Fibroblast of villous mesenchyme (primary cell): Measurements from ENCODE around the gene EDIL3. TPM values are rescaled to one million over a fixed set of nuclear protein-coding genes. Genes with fewer than 3 reads are reported as not detected.

Experiments
- DNase-seq: peaks from one replicate; pipeline ENCODE4 v3.0.0-alpha.2; 2010; ENCODE audit warnings: low read depth
- H3K4me3 ChIP-seq: 2 replicates; pipeline ENCODE4 v1.5.1; 2011; ENCODE audit warnings: low read depth, mild to moderate bottlenecking, low read length
- total RNA-seq: library from RNA; depleted of rRNA; stranded (reverse); fragments of >200 nt; gene quantifications from 2 replicates; pipeline ENCODE4 v1.2.3, GENCODE V29; 2012
- TF ChIP-seq, protein P1 (sequence below): IDR thresholded peaks from 2 replicates; pipeline ENCODE4 v1.5.1; 2012; ENCODE audit warnings: low read depth, mild to moderate bottlenecking, low read length; ENCODE audit not compliant: insufficient read depth

Gene EDIL3
- total RNA-seq, 1 donor = 57.0 TPM

DNA sequence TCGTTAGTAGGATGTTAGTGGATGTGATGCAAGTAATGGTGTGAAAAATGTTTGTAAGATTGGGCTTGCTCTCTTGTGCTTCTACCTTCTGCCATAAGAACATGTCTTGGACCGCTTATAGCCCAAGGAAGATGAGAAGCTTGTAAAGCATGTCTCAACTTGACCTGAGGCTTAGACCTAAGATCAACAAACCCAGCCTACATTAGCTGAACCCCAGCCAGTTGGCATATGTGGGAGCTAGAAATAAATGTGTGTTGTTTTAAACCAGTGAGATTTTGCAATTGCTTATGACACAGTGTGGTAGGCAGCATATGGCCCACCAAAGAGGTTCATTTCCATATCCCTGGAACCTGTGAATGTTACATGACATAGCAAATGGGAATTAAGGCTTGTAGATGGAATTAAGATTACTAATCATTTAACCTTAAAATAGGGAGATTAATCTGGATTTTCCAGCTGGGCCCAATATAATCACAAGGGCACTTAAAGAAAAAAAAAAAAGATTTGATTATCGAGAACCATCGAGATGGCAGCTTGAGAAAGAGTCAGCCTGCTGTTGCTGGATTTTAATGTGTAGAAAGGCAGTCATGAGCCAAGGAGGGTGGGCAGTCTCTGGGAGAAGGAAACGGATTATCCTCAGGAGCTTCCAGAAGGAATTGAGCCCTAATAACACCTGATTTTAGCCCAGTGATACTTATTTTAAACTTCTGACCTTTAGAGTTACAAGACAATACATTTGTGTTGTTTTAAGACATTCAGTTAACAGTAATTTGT is 27.3 kb upstream of the EDIL3 start:
- no peak overlapping the region for H3K4me3 ChIP-seq
- DNase-seq = peak; percentile 4
- TF ChIP-seq, protein P1, sequence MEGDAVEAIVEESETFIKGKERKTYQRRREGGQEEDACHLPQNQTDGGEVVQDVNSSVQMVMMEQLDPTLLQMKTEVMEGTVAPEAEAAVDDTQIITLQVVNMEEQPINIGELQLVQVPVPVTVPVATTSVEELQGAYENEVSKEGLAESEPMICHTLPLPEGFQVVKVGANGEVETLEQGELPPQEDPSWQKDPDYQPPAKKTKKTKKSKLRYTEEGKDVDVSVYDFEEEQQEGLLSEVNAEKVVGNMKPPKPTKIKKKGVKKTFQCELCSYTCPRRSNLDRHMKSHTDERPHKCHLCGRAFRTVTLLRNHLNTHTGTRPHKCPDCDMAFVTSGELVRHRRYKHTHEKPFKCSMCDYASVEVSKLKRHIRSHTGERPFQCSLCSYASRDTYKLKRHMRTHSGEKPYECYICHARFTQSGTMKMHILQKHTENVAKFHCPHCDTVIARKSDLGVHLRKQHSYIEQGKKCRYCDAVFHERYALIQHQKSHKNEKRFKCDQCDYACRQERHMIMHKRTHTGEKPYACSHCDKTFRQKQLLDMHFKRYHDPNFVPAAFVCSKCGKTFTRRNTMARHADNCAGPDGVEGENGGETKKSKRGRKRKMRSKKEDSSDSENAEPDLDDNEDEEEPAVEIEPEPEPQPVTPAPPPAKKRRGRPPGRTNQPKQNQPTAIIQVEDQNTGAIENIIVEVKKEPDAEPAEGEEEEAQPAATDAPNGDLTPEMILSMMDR = no peak

DNA sequence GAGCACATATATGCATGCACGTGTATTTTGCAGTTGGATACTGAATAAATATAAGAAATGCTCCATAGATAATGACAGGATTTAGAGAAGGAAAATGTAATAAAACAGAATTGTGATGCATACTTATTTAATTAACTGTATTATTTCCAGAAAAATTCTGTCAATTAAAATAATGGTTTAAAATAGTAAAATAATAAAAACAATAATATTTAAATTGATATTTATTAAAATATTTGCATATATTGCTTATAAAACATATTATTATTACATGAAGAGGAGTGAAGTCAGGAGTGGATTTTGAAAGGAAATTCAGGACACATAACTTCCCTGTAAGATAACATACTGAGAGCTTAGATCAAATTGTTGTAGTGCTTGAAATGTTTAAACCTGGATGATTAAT is 21.4 kb upstream of the EDIL3 start:
- H3K4me3 ChIP-seq = no peak overlapping the region
- TF ChIP-seq, protein P1 = no peak
- DNase-seq = no peak

DNA sequence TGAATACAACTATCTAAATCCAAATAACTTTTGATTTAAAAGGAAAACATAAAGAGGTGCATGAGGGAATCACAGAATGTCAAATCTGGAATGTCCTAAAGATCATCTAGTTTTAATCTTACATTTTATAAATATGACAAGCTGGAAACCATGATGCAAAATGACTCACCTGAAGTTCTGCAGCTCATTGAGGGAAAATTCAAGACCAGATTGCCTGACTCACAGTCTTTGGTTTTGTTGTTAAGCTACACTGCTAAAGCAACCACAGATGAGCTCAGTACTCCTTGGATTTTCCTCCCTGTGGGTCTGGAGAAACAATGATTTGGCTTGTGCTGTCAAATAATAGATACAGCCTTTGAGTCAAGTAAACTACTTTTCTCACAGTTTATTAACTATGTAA is 19.1 kb upstream of the EDIL3 start:
- peak; percentile 21 for DNase-seq
- no peak overlapping the region for H3K4me3 ChIP-seq
- TF ChIP-seq, protein P1 = no peak

DNA sequence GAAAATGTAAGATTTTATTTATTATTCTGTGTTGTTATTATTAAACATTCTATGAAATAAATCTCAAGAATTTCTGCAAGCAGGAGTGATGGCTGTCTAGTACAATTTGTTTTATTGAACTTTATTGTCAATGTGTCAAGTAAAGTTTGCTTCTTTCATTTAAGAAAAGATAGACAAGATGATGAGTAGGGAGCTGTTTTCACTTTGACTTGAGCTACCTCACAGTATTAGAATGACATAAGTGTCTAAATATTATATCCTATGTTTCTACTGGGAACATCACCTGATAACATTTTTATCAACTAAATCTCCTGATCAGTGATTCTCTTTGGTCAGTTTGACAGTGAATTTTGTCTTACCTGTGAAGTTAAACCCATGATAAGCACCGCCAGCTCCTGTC is 12.7 kb upstream of the EDIL3 start:
- no peak for DNase-seq
- no peak overlapping the region for H3K4me3 ChIP-seq
- TF ChIP-seq, protein P1 = no peak

DNA sequence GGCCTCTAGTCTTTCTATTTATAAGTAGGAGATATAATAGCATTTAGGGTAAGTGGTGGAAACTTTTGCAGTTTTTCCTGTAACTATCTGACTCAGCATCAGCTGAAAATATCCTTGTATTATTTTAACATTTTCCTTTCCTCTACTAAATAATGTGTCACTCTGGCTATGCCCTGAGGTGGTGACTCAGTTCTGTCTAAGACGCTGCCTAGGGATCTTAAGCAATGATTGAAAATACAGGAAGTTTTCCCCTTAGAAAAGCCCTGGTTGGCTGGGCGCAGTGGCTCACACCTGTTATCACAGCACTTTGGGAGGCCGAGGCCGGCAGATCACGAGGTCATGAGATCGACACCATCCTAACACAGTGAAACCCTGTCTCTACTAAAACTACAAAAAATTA is 9.3 kb upstream of the EDIL3 start:
- DNase-seq = no peak
- no peak overlapping the region for H3K4me3 ChIP-seq
- TF ChIP-seq, protein P1 = no peak

DNA sequence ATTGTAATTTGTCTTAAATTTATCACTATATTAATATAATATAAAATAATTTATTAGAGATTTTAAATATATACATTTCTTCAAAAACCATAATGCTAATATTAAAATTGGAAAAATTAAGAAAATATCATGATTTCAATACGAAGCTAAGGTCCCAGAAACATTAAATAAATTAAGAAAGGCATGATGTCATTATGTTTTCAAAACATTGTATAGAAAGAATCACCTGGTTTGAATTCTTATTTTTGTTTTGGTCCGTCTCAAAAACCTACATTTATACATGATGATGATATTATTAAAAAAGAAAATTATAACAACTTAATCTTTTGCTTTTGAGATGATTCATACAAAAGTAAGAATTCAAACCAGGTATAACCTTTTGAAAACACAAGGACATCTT is 8.2 kb upstream of the EDIL3 start:
- H3K4me3 ChIP-seq = no peak overlapping the region
- DNase-seq = no peak
- TF ChIP-seq, protein P1 = no peak

DNA sequence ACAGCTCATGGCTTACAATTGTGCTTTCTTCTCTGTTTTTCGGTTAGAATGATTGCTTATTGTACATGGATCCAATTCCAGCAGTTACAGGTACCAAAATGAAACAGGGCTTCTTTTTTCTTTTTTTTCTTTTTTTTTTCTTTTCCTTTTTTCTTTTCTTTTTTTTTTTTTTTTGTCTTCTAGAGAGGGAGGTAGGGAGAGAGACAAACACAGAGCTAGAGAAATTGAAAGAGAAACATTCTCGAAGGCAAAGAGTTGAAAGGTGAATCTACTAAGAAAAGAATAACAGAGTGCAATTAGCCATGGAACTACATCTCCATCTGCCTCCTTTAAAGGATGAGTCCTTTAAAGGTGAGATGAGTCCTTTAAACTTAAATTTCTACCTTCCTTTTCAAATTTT is 1.0 kb upstream of the EDIL3 start:
- DNase-seq = no peak
- no peak overlapping the region for H3K4me3 ChIP-seq
- TF ChIP-seq, protein P1 = no peak
